ENCODE results near the gene SH3RF1.

- no peak for TF ChIP-seq CTCF (IDR thresholded peaks at IDR 0.05)
- TF ChIP-seq POLR2AphosphoS5 (IDR thresholded peaks at IDR 0.05; ENCODE audit: low read depth, low read length), result no peak
- no peak for TF ChIP-seq SIN3A (IDR thresholded peaks at IDR 0.05; ENCODE audit: borderline replicate concordance, insufficient read depth, low read depth, low read length)
- TF ChIP-seq TCF7L2 (IDR thresholded peaks at IDR 0.05; ENCODE audit: low read depth, low read length), result no peak
Observed at GRCh38 chr4:169098969-169099690, 171.6 kb downstream of the SH3RF1 start.
